ENCODE data around the gene MOK.

DNA sequence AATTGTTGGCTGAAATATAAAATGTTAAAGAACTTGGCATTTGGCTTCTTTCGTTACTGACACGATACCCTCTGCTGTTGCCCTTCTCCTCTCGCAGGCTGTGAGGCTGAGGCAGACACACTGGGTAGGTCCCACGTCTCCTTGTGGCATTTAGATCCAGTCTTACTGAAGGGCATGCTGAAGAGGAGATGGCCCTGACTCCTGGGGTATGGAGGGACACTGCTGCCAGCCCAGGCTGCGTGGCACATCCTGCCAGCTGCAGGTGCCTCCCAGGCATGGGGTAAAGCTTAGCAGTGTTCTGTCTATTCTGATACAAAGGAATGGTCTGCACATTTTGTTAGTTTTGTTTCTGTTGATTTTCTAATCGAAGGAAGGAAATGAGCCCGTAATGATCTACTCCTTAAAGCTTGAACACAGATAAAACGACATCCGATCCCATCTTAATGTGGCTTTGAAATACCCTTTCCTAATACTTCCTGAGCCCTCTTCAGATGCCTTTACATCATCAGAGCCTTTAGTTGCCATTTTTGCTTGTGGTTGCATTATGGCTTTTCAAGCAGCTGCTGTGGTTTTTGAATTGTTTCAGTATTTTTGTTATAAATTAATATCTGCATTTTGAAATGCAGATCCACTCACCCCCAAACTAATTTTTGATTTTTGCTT is 104.1 kb downstream of the MOK start:
- TF ChIP-seq, protein P1, sequence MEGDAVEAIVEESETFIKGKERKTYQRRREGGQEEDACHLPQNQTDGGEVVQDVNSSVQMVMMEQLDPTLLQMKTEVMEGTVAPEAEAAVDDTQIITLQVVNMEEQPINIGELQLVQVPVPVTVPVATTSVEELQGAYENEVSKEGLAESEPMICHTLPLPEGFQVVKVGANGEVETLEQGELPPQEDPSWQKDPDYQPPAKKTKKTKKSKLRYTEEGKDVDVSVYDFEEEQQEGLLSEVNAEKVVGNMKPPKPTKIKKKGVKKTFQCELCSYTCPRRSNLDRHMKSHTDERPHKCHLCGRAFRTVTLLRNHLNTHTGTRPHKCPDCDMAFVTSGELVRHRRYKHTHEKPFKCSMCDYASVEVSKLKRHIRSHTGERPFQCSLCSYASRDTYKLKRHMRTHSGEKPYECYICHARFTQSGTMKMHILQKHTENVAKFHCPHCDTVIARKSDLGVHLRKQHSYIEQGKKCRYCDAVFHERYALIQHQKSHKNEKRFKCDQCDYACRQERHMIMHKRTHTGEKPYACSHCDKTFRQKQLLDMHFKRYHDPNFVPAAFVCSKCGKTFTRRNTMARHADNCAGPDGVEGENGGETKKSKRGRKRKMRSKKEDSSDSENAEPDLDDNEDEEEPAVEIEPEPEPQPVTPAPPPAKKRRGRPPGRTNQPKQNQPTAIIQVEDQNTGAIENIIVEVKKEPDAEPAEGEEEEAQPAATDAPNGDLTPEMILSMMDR (IDR thresholded peaks at IDR 0.05; ENCODE audit: low read length): no peak
- TF ChIP-seq EZH2 (optimal IDR thresholded peaks at IDR 0.05; ENCODE audit: low read depth, low read length): no peak
- no peak for TF ChIP-seq EZH2phosphoT487 (IDR thresholded peaks at IDR 0.05; ENCODE audit: low read length)

Data from MM.1S (cell line).